C4-2B (cell line): ENCODE data around the gene FAM110D.

ENCODE experiments used
- CTCF ChIP-seq: fragments of 450-650 bp; conservative IDR thresholded peaks from 2 replicates; pipeline ENCODE4 v1.5.1; 2017; ENCODE audit warnings: mild to moderate bottlenecking
- ZFX ChIP-seq: fragments of 450-650 bp; IDR thresholded peaks from 2 replicates; pipeline ENCODE4 v1.6.1; 2017

GRCh38 chr1:26125946-26126320, 32.9 kb upstream of the FAM110D start:
- TF ChIP-seq CTCF = no peak
- no peak for TF ChIP-seq ZFX
